HG03521 (cell line): Measurements from ENCODE around the gene DBR1.

ENCODE experiments used
- ATAC-seq: cut with Tn5 transposase; IDR thresholded peaks from one replicate; pipeline ENCODE4 v1.9.1; 2021; ENCODE audit warnings: mild to moderate bottlenecking, moderate library complexity; ENCODE audit not compliant: unreplicated experiment

Gene DBR1, protein sequence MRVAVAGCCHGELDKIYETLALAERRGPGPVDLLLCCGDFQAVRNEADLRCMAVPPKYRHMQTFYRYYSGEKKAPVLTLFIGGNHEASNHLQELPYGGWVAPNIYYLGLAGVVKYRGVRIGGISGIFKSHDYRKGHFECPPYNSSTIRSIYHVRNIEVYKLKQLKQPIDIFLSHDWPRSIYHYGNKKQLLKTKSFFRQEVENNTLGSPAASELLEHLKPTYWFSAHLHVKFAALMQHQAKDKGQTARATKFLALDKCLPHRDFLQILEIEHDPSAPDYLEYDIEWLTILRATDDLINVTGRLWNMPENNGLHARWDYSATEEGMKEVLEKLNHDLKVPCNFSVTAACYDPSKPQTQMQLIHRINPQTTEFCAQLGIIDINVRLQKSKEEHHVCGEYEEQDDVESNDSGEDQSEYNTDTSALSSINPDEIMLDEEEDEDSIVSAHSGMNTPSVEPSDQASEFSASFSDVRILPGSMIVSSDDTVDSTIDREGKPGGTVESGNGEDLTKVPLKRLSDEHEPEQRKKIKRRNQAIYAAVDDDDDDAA

DNA sequence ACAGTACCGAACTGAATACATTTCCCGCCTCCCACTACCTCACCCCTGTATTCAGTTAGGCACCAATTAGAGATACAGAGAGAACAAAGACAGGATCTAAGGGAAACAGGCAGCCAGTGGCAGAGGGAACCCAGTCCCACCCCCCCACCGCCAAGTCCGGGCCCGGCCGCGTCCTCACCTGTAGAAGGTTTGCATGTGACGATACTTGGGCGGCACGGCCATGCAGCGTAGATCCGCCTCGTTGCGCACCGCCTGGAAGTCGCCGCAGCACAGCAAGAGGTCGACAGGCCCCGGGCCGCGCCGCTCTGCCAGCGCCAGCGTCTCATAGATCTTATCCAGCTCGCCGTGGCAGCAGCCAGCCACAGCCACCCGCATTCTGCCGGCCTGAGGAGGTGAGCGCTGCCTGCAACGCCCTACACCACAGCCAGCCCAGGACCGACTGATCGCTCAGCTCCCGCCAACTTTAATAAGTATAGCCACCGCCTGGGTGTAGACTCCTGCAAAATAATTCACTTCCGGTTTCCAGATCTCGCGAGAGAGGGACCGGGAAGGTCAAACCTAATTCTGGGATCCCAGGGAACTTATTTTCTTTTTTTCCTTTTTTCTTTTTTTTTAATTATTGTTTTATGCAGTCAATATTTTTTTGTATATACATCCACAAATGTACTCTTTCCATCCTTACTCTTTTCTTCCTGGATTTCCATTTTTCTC is at the start of gene DBR1:
DBR1 (minus strand) TSS at position 501 of the 711 bp plus-strand sequence; CDS start at position 375, 126 bp downstream.
- ATAC-seq, result peak; percentile 84

DNA sequence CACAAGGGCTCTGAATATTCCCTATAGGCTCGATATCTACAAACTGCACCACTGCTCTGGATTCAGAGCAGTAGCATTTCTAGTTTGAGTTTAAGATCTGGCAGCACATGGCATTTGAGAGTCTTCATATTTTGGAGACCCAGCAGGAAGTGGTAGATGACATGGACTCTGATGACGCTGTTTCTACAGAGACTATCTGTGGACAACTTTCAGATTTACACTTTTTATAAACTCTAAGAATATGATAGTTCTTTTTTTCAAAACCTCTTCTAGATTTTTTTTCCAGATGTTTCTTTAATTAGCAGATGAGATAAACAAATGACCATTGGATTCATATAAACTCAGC is 48.2 kb upstream of the DBR1 start:
- ATAC-seq, result no peak

GRCh38 chr3:138222131-138222941 is 47.6 kb upstream of the DBR1 start:
- ATAC-seq, result no peak

- ATAC-seq, result no peak
Observed at GRCh38 chr3:138220788-138221187, 46.1 kb upstream of the DBR1 start.

DNA sequence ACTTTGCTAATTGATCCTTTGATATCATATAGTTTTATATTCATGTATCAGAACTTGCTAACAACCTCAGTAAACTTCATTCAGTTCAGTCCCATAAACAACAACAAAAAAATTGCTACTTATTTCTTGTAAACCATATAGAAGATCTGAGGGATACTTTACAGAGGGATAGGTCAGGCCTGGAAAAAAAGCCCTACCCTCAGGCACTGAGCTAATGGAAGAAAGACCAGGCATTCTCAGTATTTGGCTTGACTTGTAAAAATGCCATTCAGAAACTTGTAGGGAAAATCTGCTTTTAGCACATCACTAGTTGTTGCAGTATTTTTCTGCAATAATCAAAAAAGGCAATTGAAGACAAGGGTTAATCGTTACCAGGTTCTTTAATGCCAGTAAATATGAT is 45.5 kb upstream of the DBR1 start:
- ATAC-seq, result no peak

GRCh38 chr3:138219255-138219654 is 44.5 kb upstream of the DBR1 start:
- ATAC-seq, result no peak

GRCh38 chr3:138213398-138214085 is 38.8 kb upstream of the DBR1 start:
- ATAC-seq, result no peak

DNA sequence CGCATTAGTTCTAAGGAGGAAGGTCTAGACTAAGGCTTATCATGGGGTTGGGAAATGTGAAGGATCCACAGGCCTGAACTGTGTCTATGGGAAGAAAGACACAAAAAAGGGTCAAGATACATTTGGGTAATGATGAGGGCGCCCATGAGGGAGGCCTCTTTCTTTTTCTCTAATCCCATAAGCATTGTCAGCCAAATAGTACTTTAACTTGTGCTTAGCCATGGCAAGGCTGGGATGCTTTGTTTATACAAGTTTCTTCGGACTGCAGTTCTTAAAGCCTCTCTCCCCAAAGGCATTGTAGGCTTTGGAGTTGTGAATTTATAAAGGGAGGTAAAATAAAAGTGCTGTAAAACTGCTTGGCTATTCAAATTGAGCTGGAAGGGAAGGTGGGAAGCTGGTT is 35.8 kb upstream of the DBR1 start:
- ATAC-seq, result no peak

- no peak for ATAC-seq
Observed at GRCh38 chr3:138206196-138206595, 31.5 kb upstream of the DBR1 start.

DNA sequence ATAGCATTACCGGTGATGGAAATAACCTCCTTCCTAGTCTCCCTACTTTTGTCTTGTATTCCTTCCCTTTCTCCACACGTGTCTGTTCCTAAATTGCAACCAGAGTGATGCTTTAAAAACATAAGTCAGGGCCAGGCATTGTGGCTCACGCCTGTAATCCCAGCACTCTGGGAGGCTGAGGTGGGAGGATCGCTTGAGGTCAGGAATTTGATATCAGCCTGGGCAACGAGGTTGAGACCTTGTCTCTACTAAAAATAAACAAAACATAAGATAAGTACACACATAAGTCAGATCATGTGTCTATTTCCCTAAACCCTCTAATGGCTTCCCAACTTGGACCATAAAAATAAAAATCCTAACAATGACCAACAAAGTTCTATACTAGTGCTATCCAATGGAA is 30.8 kb upstream of the DBR1 start:
- no peak for ATAC-seq

DNA sequence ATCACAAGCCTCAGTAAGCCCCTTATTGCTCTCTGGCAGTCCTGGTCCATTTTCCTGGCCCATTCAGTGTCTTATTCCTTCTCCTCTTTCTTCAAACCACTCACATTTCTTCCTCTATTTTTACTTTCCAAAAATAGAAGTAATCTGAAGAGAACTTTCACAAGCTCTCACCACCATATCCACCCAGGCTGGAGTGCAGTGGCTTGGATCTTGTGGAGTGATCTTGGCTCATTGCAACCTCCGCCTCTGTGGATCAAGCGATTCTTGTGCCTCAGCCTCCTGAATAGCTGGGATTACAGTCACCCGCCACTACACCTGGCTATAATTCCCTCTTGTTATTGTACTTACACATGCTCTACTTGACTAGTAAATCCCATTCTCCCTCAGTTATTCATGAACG is 29.2 kb upstream of the DBR1 start:
- no peak for ATAC-seq

DNA sequence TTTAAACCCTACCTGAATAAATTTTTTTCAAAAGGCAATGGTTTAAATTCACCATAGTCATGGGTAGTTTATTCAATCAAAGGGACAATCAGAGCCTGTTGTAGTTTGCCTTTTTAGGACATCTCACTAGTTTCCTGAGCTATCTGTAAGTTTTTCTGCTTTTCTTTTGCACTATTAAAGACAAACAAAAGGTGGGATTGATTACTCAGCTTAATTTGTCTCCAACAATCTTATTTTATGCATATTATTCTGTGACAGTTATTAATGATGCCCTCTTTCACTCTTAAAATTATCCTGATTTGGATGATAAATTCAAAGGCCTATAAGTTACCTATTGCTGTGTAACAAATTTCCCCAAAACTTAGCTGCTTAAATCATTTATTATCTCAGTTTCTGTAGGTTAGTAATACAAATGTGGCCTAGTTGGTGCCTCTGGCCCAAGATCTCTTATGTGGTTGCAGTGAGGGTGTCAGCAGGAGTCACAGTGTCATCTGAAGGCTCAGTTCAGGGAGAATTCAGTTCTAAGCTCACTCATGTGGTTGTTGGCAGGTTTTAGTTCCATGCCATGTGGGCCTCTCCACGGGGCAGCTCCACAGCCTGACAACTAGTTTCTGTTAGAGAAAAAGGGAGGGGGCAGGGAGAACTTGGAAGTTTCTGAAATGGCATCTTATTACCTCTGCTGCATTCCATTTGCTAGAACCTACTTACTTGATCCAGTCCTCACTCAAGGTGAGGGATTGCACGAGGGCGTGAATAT is 28.4 kb upstream of the DBR1 start:
- ATAC-seq, result no peak

DNA sequence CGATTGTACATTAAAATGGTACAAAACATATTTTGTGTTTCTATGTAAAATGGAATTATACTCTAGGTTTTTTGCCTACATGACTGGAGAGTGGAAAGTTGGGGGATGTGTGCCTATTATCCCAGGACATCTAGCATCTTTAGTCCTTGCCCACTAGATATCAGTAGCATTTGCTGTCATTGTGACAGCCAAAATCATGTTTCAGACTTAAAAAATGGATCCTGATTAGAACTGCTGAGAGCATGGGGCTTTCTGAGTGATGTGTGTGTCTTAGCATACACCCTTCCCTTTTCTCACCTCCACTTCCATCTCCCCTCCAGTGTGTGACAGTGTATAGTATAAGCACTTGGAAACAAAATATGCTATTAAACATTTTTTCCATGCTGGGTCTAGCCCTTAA is 25.7 kb upstream of the DBR1 start:
- no peak for ATAC-seq

- ATAC-seq, result no peak
Observed at GRCh38 chr3:138199851-138200250, 25.1 kb upstream of the DBR1 start.

DNA sequence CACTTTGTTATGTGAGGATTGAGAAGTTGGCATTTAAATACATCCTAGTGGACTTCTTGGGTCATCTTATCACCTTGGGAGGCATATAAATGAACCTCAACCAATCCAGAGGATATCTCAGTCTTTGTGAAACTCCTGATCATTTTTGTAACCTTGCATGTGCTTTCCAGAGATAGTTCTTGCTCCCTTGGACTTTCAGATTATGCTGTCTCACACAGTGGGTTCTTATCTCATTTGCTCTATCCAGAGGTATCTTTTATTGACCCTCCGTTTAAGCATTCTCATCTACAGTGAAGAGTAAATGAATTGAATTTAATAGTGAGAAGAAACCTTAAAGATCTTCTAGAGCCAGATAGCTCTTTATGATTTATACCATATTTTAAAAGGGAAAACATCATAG is 22.8 kb upstream of the DBR1 start:
- ATAC-seq, result no peak

- no peak for ATAC-seq
Observed at GRCh38 chr3:138197058-138197457, 22.3 kb upstream of the DBR1 start.

- no peak for ATAC-seq
Observed at GRCh38 chr3:138196023-138196422, 21.3 kb upstream of the DBR1 start.

DNA sequence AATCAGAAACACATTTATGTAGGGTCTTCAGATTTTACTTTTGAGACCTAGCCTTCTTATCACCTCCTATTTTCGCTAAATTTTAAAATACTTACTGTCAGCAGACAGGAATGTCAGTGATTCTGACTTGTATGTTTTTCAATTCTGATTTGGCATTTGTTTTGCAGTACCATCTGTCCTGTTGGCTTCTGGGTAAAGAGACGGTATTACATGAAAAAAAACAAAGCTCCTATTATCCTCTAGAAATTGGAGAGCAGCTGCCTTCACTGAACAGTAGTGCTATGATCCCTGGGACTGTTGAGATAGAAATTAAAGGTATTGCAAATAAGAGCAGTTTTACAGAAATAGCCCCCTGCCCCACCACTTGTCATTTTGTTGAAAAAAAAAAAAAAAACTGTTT is 20.8 kb upstream of the DBR1 start:
- no peak for ATAC-seq

GRCh38 chr3:138188013-138188730 is 13.5 kb upstream of the DBR1 start:
- no peak for ATAC-seq
